AML-193 (cell line): Measurements from ENCODE around the gene ZSCAN10.

ENCODE experiments used
- DNase-seq, 2 experiments: peaks; one replicate each; lab custom pipeline; 2025; lab: John Stamatoyannopoulos, UW

Gene ZSCAN10

DNA sequence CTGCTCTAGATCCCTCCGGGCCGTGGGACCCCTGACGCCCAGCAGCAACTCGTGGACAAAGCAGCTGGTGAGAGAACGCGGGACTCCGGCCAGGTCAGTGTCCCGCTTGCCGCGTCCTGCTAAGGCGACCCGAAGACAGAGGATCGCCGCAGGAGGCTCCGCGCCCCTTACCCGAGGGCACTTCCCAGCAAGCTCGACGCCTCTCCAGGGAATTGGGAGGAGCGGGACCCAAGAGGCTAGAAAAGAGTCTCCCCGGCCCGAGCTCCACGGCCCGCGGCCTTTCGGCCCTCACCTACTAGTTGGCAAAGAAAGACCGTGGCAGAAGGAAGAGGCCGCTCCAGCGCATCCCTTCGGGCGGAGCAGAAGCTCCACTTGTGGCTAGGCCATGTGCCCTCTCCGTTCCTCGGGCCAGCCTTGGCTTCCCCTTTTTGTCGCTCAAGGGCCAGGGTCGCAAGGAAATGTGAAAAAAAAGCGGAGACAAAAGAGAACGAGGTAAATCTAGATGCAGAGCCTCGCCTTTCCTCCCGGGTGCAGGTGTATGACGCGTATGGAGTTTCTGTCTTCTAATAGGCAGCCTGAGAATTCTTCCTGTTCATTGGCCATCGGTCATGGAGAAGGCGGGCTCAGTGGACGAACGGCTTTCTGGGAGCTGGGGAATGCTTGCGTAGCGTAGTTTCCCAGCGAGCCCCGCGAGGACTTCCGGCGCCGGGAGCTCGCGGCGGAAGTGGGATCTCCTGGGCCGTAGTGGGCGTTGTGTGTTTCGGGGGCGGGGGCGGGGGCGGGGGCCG is 35.4 kb upstream of the ZSCAN10 start, which contains the start of gene ZNF213:
Gene ZNF213, plus strand, starts transcription at position 692 of the 788 bp plus-strand sequence. CDS start 2,252 bp downstream, outside the sequence.
- DNase-seq, result peak; percentile 97 to 98

DNA sequence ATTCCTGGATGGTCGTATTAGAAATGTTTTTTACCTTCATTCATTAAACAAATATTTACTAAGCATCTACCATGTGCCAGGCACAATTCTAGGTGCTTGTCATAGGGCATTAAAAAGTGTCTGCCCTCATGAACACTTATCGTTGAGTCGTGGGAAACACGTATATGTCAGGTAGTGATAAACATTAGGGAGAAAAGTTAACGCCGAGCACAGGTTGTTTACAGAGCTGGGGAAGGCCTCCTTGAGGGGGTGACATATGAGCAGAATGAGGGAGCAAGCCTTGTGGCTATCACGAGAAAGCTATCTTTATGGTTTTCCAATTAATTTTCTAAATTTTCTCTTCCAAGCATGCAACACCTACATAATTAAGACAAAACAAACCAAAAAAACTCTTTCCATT is 34.8 kb upstream of the ZSCAN10 start:
- no peak for DNase-seq

DNA sequence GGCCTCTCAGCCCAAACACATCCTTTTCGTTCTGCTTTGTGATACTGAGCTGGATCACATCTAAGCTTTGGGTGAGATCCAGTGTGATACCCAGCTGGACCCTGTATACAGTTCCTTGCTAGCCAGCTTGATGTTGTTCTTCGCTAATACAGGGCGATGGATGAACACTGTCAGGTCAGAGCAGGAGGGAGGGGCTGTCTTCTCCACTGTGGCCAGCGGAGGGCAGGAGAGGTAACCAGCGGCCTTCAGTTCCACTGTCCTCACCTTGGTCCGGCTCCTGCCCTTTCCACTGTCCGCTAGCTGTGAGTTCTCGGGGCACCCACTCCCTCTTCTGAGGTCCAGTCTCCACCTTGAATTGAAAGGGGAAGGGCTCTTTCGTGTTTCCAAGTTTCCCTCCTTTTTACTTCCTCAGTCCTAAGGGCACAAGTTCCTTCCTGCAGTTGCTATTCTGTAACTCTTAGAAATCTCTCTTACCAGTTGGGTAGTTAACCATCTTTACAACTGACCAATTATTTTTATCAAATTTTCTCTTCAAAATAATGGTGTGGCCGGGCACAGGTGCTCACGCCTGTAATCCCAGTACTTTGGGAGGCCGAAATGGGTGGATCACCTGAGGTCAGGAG is 32.8 kb upstream of the ZSCAN10 start:
- DNase-seq, result peak; percentile 52 to 62

DNA sequence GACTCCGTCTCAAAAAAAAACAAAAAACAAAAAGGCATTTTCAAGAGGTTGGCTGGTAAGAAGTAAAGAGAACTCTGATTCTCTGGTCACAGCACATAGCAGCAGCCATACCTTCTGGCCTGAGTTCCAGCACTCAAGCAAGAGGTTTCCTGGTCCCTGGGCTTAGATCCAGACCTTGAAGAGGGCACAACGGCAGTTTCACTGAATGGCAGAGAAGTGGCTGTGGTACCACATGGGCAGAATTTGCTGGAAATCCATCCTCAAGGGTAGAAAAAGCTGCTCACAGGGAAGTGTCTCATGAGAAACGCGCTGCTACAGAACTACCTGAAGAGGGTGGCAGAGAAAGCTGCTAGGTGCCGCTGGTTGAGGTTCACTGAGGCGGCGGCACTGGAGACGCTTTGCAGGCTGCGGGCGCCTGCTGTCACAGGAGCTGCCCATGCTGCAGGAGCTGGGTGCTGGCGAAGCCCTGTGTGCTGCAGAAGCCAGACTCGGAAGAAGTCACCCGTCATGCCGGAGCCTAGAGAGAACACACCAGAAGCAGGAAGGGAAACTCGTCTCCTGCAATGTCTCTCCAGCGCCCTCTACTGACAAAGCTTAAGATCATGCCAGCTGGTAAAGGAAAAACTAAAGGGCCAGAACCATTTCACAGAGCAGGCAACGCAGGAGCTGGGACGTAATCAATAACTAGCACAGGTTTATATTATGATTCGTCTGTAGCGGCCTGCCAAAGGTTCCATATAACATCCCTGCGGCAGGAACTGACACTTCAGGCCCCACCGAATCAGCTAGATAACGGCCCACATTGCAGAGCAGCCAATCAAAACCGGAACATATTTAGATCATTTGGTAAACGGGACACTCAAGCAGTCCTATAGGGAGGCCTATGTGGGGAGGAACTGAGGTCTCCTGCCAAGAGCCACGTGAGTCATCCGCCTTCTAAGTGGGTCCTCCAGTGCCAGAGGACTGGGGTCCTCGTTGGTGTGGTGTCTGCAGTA is 30.3 kb upstream of the ZSCAN10 start:
- DNase-seq, result peak; percentile 80 to 86

DNA sequence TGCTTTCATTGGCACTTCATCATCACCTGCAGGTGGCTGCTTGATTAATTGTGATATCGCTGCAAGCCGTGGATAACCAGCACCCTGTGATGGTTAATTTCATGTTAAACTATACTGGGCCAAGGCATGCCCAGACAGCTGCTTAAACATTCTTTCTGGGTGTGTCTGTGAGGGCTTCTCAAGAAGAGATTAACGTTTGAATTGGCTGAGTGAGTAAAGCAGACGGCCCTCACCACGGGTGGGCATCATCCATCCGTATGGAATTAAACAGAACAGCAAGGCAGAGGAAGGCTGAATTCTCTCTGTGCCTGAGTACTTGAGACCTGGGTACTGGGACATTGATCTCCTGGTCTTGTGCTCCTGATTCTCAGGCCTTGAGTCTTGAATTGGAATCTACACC is 28.7 kb upstream of the ZSCAN10 start:
- DNase-seq, result no peak

DNA sequence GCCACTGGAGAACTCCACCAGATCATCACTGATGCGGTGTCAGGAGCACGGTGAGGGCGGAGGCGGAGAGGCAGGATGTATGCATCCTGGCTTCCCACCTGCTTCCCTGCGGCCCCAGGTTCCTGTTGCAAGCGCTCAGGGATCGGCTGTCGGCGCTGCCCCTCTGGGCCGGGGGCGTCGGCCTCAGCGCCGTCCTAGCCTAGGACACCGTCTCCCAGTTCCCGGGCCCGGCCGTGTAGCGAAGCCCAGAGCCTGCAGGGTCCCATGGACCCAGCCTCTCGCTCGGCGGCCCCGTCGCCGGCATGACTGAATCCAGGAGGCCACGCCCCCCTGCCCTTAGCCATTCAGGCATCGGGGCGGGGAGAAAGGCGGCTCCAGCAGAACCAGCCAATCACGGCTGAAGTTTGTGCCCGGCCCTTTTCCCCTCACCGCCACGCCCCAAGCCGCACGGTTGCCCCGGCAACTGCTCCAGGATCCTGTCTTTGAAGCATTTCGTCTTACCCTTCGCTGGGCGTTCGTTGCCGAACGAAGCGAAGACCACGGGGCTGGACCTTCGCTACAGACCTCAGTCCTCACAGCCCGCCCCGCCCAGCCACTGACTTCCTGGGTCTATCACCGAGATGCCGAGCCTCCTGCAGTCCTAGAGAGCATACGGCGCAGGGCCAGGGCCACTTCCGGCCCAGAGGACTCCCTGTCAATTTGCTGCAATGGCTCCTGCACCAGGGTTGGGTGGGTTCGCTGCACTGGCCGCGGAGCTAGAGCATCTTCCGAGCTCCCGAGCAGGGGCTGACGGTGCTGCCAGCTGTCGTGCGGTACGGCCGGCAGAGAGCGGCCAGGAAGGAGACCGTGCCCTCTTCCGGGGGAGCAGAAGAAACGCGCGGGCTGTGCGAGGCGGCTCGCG is 25.1 kb upstream of the ZSCAN10 start:
- peak; percentile 94 to 98 for DNase-seq

DNA sequence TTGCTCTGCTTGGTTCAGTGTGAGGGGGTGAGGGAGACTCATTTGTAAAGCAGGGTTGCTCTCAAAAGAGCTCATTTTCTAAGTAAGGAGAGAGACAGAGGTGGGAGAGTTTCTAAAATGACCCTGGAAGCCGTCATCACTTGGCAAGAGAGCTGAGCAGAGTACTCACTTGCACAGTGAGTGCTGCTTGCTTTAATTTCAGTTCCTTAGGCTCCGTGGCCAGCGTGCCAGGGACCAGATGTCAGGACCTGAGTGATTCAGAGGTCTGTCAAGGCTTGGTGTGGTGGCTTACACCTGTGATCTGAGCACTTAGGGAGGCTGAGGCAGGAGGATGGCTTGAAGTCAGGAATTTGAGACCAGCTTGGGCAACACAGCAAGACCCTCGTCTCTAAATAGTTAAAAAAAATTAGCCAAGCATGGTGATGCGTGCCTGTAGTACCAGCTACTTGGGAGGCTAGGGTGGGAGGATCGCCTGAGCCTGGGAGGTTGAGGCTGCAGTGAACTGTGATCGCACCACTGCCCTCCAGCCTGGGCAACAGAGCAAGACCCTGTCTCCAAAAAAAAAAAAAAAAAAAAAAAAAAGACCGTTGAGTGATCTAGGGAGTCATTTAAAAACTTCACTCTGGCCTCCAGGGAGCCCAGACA is 24.0 kb upstream of the ZSCAN10 start:
- DNase-seq, result no peak

DNA sequence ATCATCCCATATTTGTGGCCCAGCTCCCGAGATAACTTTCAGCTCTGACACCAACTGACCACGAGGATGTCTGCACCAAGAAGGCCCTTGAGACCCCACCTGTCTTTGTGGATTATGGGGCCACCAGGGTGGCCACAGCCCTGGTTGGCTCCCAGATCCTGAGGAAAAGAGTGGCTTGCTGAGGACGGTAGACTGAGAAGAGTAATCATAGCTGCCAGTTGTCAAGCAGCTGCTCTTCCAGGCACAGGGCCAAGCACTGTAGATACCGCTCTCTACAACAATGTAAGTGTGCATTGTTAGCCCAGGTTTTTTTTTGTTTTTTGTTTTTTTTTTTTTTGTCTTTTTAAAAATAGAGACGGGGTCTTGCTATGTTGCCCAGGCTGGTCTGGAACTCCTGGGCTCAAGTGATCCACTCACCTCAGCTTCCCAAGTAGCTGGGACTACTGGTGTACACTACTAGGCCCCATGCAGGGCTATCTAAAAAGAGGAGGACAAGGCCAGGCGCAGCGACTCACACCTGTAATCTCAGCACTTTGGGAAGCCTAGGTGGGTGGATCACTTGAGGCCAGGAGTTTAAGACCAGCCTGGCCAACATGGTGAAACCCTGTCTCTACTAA is 22.9 kb upstream of the ZSCAN10 start:
- DNase-seq, result no peak

DNA sequence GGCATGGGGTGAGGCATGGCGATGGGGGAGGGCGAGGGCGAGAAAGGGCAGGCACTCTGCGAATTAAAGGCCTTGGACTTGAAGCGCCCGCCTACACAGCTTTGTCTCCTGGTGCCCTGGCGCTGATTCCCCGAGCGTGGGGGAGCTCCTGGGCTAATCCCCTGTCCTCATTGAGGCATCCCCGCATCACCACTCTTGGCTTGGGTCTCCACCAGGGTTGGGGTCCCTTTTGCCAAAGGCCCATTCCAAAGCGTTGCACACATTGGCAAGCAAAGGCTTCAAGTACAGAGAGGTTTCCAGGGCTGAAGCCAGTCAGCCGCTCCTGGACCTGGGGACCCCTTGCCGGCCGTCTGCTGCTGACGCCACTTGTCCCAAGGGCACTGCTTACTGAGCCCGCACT is 21.3 kb upstream of the ZSCAN10 start:
- DNase-seq, result no peak

DNA sequence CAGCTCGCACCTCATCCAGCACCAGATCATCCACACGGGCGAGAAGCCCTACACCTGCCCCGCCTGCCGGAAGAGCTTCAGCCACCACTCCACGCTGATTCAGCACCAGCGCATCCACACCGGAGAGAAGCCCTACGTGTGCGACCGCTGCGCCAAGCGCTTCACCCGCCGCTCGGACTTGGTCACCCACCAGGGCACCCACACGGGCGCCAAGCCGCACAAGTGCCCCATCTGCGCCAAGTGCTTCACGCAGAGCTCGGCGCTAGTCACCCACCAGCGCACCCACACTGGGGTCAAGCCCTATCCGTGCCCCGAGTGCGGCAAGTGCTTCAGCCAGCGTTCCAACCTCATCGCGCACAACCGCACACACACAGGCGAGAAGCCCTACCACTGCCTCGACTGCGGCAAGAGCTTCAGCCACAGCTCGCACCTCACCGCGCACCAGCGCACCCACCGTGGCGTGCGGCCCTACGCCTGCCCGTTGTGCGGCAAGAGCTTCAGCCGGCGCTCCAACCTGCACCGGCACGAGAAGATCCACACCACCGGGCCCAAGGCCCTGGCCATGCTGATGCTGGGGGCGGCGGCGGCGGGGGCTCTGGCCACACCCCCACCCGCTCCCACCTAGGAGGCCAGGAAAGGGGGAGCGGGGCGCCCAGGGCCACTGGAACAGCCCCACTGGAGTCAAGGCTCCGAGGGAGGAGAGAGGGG is 20.8 kb upstream of the ZSCAN10 start:
- DNase-seq, result no peak

DNA sequence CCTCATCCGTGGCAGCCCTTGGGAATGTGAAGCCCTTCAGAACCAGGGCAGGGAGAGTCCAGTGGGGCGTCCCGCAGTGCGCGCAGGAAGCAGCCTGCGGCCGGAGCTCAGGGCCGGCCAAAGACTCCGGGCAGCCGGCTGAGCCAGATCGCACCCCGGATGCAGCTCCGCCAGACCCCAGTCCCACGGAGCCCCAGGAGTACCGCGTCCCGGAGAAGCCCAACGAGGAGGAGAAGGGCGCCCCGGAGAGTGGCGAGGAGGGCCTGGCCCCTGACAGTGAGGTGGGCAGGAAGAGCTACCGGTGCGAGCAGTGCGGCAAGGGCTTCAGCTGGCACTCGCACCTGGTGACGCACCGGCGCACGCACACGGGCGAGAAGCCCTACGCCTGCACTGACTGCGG is 20.2 kb upstream of the ZSCAN10 start:
- DNase-seq, result no peak

DNA sequence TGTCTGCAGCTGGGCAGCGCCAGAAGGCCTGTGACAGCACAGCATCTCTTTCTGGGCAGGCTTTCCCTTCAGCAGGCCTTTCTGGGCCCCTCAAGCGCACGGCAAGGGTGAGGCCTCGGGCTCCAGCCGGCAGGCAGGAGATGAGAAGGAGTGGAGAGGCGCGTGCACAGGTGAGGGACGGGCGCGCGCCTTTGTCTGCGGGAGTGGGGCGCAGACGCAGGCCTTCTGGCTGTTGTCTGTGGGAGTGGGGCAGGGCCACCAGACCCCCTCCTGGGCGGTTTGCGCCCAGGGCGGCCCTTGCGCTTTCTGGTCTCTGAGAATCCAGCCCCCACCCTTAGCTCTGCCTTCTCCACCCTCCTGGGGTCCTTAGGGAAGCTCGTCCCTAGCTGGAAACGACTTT is 19.8 kb upstream of the ZSCAN10 start:
- DNase-seq, result no peak

DNA sequence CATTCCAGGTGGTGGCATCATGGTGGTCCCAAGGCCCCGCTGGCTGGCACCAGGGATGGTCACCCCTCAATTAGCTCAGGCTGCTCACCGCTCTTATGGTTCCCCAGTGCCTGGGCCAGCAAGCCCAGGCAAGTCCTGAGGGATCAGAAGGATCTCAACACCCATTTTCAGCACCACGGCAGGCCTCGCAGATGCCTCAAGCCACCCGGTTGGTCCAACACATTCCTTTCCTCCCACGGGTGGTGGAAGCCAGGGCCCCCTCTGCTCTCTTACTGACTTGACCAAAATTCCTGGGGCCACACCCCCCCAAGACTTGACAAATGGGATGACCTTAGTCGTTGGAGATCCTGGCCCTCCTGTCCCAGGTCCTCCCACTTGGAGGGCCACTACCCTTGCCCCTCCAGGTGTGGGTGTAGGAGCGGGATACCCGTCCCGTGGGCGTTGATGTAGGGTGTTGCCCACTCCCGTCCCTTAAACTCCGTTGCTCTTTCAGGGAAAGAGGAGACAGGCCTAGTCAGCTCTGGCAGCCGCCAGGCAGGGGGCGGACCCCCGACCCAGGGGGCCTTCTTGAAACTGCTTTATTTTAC is 19.2 kb upstream of the ZSCAN10 start:
- no peak for DNase-seq

DNA sequence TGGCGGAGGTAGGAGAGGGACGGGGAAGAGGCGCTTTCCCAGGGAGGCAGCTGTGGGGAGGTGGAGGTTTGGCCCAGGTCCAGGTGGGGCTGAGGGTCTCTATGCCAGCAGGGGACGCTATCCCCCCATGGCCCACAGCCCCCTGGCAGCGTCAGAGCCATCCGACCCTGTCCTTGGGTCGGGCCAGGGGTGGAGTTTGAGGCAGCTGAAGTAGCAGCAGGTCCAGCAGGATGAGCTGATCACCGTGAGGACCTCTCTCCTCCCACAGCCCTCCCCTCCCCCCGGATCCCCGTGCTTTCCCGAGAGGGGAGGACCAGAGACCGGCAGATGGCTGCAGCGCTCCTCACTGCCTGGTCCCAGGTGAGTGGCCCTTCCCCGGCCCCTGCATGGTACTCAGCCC is 16.5 kb upstream of the ZSCAN10 start:
- DNase-seq, result no peak

DNA sequence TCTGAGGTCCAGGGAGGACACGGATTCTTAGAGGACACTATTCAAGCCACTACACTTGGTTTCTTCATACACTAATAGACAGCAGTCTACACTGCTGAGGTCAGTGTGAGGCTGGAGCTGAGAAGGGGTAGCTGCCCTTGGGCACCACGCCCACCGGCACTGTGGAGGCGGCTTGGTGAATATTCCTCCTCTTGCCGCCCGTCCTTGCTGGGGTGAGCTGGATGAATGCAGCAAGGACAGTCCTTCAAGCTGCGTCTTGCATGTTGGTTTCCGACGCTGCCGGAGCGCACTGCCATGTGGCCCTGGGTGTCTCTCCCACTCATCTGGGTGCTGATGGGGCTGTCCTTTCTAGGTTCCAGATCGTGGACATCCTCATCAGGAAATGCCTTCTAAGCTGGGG is 15.9 kb upstream of the ZSCAN10 start:
- DNase-seq, result no peak

DNA sequence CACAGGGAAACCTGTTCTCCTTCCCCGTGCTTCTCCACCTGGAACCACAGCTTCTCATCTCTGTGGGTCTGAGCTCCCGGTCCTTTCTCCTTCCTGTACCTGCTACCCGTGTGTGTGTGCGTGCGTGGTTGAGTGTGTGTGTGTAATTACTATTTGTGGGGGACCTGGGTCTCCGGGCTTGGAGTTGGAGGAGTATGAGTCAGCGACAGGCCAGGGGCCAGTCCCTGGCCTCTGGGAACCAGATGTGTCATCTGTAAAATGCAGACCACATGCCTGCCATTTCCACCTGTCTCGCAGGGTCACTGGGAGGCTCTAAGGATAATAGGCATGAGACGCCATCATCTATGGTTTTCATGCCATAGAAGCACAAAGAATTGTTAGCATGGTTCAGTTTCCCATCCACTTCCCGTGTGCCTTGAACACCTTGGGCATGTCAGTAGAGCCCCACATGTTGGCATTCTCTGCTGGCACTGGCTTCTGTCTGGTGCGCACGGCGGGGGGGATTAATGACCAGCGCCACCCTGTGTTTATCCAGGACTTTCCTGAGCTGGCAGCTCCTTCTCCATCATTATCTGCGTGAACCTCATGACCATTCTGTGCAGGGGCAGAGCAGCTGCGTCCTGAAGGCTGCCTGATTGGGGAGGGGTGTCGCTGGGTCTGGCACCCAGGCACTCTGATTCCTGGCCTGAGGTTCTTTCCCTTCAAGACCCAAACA is 14.8 kb upstream of the ZSCAN10 start:
- DNase-seq, result no peak

DNA sequence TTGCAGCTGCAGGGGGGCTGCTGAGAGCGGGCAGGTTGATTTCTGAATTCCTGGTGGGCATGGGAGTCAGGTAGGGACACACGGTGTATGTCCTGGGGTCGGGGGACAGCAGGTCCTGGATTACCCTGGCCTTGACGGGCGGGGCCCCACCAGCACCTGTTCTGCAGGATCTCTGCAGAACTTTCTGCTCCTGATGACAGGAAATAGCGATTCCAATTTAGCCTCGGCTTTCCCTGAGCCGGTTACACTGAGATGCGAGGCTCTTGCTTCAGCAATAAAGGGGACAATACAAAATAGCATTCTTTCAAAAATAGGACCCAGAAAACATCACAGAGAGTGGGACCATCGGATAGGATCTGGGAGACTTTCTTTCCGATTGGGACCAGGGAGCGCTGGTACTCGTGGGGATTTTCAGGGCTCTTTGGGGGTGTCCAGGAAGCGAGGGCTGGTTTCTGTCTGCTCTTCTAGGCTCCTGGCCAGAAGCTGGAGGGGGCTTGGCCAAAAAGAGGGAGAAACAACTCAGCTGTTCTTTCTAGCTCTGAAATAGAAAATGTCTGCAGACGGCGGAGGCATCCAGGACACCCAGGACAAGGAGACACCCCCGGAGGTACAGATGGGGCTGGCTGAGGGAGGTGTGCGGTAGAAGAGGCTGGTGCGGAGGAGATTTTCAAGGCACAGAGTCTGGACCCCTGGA is 13.9 kb upstream of the ZSCAN10 start:
- no peak for DNase-seq
